ENCODE data around the gene RIN2.
"Not testable (repeated sequence)": the region's sequence is repeated elsewhere in the genome, so short reads cannot be mapped to it uniquely, and the experiment has no call there.

The RIN2 gene

DNA sequence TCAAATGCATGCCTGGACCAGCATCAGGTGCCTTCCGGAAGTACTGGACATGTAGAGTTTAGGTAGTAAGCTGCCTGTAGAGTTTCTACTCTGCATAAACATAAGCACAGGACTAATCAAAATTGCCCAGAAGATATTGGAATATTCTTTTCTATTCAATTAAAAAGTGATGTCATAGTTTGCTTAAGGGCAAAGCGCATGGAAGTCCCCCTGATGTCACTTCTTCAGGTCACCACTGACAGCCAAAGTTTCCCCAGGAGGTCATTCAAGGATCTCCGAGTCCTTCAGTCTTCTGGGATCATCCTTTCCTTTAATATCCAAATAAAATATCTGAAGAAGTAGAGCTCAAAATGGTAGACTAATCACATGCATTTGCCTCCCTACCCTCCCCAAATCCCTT lies 17.5 kb upstream of the RIN2 start:
- no peak for DNase-seq

GRCh38 chr20:19741924-19742323 lies 16.1 kb upstream of the RIN2 start:
- DNase-seq = no peak

- peak in 1 of 2 donors; percentile 44 for DNase-seq
Measured at GRCh38 chr20:19742974-19743639, 15.0 kb upstream of the RIN2 start.

GRCh38 chr20:19743640-19743995 lies 14.4 kb upstream of the RIN2 start:
- no peak for DNase-seq

- DNase-seq = no peak
Measured at GRCh38 chr20:19745106-19745505, 13.0 kb upstream of the RIN2 start.

DNA sequence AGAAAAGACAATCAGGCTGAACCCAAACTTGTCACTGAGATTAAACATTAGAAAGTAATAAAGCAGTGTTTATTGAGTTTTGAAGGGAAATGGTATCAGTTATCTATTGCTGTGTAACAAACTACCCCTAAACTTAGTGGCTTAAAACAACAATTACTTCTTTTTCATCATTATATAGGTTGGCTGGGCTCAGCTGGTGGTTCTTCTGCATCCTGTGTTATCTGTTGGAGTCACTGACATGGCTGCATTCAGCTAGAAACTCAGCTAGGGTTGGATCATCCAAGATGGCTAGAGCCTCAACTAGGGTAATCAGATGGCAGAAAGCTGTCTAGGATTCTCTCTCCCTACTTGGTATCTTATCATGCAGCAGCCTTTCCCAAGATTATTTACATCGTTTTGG lies 12.5 kb upstream of the RIN2 start:
- DNase-seq = no peak

- no peak for DNase-seq
Measured at GRCh38 chr20:19746396-19746795, 11.7 kb upstream of the RIN2 start.

GRCh38 chr20:19747903-19748302 lies 10.2 kb upstream of the RIN2 start:
- no peak for DNase-seq

- DNase-seq = no peak
Measured at GRCh38 chr20:19748681-19749080, 9.4 kb upstream of the RIN2 start.

DNA sequence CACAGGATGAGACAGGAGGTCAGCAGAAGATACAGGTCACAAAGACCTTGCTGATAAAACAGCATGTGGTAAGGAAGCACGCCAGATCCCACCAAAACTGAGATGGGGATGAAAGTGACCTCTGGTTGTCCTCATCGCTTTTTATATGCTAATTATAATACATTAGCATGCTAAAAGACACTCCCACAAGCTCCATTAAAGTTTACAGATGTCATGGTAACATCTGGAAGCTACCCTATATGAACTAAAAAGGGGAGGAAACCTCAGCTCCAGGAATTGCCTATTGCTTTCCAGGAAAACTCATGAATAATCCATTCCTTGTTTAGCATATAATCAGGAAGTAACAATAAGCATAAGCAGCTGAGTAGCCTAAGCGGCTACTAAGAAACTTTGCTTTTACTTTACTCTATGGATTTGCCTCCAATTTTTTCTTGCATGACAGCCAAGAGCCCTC lies 8.4 kb upstream of the RIN2 start:
- no peak for DNase-seq

DNA sequence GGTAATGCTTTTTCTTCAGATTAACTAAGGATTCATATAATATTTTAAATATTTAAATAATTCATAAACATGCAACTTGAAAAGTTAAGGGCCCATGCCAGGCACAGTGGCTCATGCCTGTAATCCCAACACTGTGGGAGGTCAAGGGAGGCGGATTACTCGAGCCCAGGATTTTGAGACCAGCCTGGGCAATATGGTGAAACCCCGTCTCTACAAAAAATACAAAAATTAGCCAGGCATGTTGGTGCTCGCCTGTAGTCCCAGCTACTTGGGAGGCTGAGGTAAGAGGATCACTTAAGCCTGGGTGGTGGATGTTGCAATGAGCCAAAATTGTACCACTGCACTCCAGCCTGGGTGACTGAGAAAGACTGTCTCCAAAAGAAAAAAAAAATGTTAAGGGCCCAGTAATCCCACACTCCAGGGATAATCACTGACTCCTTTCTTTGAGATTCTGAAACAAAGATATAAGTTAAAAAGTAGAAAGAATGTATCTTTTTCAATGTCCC lies 7.9 kb upstream of the RIN2 start:
- no peak for DNase-seq

GRCh38 chr20:19750907-19751636 lies 7.0 kb upstream of the RIN2 start:
- no peak for DNase-seq

GRCh38 chr20:19754201-19754600 lies 3.9 kb upstream of the RIN2 start:
- DNase-seq = not testable (repeated sequence)

DNA sequence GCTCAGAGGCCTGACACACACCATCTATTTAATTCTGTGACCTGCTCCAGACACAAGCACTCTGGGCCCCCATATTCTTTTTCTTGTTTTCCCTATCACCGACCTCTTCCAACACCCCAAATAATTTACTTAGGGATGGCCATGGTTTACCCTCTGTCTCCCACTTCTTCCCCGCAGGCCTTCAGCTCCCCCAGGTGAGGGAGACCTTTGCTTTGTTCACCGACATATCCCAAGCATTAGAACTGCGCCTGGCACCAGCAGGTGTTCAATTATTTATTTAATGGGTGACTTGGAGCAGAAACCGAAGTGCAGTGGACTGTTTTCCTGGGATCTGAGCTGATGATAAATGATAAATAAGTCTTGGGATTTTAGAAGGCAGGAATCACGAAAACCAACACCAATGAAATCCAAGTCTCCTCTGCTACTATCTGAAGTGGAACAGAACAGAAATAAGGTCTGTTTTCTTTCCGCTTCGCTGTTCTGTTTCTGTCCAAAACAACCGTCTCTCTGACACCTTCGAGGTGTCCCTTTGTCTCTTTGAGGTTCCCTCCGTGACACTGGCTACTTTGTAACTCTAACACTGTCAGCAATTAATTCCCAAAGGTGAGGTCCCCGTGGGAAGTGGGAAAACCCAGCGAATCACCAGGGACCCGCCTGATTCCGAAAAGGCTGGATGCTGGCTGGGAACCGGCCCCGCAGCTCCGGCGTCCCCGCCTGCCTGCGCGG lies 1.1 kb upstream of the RIN2 start:
- no peak for DNase-seq

- DNase-seq = peak in 1 of 2 donors; percentile 73
Measured at GRCh38 chr20:19757487-19758132, 448 bp upstream of the RIN2 start.

GRCh38 chr20:19758501-19759331 lies 658 bp downstream of the RIN2 start:
- peak in 1 of 2 donors; percentile 60 for DNase-seq

DNA sequence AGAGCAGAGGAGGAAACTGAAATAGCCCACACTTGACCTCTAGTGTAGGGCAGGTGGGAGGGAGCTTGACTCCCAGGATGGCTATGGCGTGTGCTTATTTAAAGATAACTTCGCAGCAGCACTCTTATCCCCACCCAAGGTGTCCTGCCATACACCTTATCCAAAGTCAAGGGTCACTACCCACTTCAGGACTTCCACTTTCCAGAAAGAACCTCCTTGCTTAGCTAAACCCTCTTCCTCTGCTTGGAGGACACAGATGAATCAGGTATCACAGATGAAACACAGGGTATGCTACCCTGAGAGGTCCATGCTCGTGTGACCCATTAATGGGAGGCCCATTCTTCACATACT lies 2.3 kb downstream of the RIN2 start:
- DNase-seq = no peak

DNA sequence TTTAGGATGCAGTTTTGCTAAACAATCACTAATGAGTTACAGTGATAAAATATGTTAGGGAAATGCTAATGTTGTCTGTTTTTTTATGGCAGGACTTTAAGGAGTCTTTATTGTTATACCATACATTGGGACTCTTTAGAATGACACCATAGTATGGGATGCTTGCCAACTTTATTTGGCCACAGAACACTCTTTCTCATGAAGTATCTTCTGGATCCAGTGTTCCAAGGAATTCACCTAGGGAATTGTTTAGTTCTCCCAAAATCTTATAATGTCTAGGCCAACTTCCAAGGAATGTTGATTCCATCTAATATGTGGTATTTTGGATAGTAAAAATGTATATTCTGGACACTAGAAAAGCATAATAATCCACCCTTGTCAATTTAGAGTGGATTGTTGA lies 3.3 kb downstream of the RIN2 start:
- DNase-seq = no peak

GRCh38 chr20:19761841-19762240 lies 3.8 kb downstream of the RIN2 start:
- DNase-seq = no peak

- DNase-seq = no peak
Measured at GRCh38 chr20:19764207-19764606, 6.1 kb downstream of the RIN2 start.

DNA sequence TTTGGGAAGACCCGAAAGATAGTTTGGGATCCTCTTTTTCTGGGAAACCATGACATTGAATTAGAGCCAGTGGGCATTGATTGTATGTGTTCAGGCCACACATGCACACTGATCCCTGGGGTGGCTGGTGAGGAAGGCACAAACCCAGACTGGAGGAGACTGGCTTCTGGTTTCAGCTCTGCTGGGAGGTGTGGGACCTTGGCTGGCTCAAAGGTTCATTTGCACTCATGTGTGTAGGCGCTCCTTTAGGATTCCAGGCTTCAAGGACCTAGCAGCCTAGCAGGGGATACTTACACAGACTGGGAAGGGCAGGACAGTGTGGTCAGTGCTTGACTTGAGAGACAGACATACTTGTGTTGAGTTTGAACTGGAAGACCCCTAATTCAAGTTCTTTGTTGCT lies 7.2 kb downstream of the RIN2 start:
- no peak for DNase-seq

DNA sequence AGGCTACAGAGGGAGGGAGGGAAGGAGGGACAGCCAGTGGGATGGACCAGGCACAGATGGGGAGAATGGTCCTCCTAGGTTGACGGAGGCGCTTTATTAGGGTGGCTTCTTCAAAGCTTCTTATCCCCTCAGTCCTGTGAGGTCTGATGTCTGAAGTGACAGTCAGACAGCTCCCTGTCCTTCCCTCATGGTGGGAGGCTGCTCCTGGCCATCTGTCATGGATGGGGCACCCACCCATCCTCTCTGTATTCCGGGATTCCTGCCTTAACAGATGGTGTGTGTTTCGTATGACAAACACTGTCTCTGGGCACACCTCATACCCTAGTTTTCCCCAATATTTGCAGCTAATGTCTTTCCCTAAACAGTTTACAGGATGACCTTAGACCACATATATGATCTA lies 7.9 kb downstream of the RIN2 start:
- no peak for DNase-seq

DNA sequence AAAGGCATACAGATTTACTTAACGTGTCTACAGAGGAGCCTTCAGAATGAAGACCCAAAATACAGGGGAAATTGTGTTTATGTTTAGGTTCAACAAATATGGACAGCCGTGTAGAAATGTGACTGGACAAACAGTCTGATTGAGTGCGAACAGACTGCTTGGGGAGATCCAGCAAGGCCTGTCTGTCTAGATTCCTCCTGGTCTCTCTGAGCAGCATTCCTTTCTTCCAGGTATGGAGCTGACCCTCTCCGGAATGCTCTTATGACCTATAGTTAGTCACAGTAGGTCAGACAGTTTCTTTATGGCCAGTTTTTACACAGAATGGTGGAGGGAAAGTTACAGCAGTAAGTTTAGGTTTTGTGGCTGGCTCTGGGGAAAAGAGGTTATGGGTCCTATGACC lies 9.0 kb downstream of the RIN2 start:
- no peak for DNase-seq
